Measurements from ENCODE around the gene SCGB3A1.

Gene SCGB3A1

GRCh38 chr5:180599981-180600553 lies 8.8 kb upstream of the SCGB3A1 start:
- TF ChIP-seq, protein P1, sequence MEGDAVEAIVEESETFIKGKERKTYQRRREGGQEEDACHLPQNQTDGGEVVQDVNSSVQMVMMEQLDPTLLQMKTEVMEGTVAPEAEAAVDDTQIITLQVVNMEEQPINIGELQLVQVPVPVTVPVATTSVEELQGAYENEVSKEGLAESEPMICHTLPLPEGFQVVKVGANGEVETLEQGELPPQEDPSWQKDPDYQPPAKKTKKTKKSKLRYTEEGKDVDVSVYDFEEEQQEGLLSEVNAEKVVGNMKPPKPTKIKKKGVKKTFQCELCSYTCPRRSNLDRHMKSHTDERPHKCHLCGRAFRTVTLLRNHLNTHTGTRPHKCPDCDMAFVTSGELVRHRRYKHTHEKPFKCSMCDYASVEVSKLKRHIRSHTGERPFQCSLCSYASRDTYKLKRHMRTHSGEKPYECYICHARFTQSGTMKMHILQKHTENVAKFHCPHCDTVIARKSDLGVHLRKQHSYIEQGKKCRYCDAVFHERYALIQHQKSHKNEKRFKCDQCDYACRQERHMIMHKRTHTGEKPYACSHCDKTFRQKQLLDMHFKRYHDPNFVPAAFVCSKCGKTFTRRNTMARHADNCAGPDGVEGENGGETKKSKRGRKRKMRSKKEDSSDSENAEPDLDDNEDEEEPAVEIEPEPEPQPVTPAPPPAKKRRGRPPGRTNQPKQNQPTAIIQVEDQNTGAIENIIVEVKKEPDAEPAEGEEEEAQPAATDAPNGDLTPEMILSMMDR (IDR thresholded peaks at IDR 0.05; ENCODE audit: low read depth, low read length, missing control alignments), result no peak
- DNase-seq (ENCODE audit: low read depth), result no peak
- H3K4me3 ChIP-seq (ENCODE audit: low read depth, low read length), result no peak overlapping the region

GRCh38 chr5:180599590-180599914 lies 8.3 kb upstream of the SCGB3A1 start:
- DNase-seq (ENCODE audit: low read depth), result no peak
- TF ChIP-seq, protein P1 (IDR thresholded peaks at IDR 0.05; ENCODE audit: low read depth, low read length, missing control alignments), result no peak

DNA sequence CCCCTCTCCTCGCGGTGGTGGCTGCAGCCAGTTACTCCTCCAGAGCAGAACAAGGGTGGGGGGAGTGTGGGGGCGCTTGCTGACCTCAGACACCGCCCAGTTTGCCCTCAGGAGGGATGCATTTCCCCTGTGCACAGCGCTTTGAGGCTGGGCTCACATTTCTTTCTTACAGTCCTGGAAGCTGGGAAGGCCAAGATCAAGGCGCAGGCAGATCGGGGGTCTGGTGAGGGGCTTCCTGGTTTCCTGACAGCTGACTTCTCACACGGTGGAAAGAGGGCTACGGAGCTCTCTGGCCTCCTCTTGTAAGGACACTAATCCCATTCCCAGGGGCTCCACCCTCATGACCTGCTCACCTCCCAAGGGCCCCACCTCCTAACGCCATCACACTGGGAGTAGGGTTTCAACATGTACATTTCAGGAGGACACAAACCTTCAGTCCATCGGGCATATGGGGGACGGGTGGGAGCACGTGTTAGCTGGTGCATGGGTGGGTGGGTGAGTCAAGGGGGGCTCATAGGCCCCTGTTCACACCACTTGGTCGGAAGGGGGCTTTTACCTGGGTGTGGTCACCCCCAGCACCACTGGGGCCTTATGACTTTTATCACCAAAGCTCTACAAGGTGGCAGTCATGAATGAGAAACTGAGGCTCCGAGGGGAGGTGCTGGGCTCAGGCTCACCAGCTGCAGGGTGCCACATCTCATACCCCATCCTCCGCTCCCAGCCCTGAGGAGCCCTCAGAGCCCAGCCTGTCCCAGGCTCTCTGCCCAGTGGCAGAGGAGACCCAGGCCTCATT lies 7.7 kb upstream of the SCGB3A1 start:
- no peak for DNase-seq (ENCODE audit: low read depth)
- no peak overlapping the region for H3K4me3 ChIP-seq (ENCODE audit: low read depth, low read length)
- TF ChIP-seq, protein P1 (IDR thresholded peaks at IDR 0.05; ENCODE audit: low read depth, low read length, missing control alignments), result no peak

More at GRCh38 chr5:180599590-180599914, 8.3 kb upstream of the SCGB3A1 start:
- H3K4me3 ChIP-seq (ENCODE audit: low read depth, low read length), result no peak overlapping the region

DNA sequence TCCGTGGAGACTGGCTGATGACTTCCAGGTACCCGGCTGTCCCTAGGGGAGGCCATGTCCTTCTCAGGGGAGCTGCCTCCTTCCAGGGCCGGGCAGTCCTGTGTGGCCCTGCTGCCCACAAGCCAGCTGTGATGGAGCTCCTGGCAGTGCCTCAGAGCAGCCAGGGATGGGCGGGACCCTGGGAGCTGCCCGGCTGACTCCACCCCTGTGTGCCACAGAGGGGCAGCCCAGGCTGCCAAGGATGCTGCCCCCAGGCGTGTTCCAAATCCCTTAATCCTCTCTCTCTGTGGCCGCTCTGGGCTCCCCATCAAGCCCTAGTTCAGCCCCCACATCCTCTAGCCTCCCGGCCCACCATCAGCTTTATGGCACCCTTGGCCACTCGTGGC lies 7.0 kb upstream of the SCGB3A1 start:
- DNase-seq (ENCODE audit: low read depth), result no peak
- H3K4me3 ChIP-seq (ENCODE audit: low read depth, low read length), result no peak overlapping the region
- TF ChIP-seq, protein P1 (IDR thresholded peaks at IDR 0.05; ENCODE audit: low read depth, low read length, missing control alignments), result no peak

DNA sequence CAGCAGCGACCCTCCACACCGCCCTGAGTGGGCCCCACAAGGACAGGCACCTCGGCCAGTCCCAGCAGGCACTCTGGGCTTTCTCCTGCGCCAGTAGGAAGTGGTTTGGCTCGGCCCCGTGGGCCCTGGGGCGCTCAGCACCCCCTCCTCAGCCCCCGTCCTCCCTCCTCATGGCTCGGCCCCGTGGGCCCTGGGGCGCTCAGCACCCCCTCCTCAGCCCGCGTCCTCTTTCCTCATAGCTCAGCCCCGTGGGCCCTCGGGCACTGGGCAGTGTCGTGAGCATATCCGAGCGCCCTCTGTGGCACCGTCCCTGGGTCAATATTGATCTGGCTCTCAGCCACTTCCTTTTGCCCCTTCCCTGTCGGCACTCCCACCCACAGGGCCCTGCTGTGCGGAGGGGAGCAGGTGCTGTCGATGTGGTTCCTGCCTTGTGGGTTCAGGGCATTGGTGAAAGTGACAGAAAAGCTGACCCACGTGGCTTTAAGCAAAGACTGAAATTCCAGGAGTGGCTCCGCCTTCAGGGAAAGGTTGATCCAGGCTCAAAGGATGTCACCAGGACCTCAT lies 5.5 kb upstream of the SCGB3A1 start:
- no peak overlapping the region for H3K4me3 ChIP-seq (ENCODE audit: low read depth, low read length)
- no peak for DNase-seq (ENCODE audit: low read depth)
- TF ChIP-seq, protein P1 (IDR thresholded peaks at IDR 0.05; ENCODE audit: low read depth, low read length, missing control alignments), result no peak

GRCh38 chr5:180596115-180596667 lies 4.9 kb upstream of the SCGB3A1 start:
- no peak for DNase-seq (ENCODE audit: low read depth)
- no peak overlapping the region for H3K4me3 ChIP-seq (ENCODE audit: low read depth, low read length)
- TF ChIP-seq, protein P1 (IDR thresholded peaks at IDR 0.05; ENCODE audit: low read depth, low read length, missing control alignments), result no peak

Data from GM12864 (cell line).